GM12801 (cell line): ENCODE measurements around the gene PPP2R3B.

Source experiments
- TF ChIP-seq, protein P1 (sequence below): IDR thresholded peaks from one replicate; pipeline ENCODE4 v1.5.1; 2011; ENCODE audit warnings: control low read depth; ENCODE audit not compliant: insufficient read length; ENCODE audit errors: extremely low read depth

The PPP2R3B gene

DNA sequence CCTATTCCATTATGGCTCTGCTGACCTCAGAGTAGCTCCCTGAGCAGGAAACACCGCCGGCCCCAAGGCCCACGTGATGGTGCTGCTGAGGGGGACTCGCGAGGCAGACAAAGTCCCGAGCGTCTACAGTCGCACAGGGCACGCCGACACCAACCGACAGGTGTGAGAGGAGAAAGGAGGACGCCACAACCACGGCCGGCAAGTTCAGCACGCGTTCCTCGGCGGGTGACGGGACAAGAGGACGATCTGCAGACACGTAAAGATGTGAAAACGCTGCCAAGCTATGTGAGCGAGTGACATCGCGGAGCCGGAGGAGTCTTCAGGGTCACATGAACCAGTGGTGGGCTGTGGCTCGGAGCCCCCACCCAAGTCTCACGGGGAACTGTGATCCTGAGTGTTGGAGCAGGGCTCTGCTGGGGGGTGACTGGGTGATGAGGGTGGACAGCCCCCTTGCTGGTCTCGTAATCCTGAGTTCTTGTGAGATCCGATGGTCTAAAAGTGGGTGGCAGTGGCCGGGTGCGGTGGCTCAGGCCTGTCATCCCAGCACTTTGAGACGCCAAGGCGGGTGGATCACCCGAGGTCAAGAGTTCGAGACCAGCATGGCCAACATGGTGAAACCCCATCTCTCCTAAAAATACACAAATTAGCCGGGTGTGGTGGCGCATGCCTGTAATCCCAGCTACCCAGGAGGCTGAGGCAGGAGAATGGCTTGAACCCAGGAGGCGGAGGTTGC is 34.0 kb downstream of the PPP2R3B start:
- TF ChIP-seq, protein P1, sequence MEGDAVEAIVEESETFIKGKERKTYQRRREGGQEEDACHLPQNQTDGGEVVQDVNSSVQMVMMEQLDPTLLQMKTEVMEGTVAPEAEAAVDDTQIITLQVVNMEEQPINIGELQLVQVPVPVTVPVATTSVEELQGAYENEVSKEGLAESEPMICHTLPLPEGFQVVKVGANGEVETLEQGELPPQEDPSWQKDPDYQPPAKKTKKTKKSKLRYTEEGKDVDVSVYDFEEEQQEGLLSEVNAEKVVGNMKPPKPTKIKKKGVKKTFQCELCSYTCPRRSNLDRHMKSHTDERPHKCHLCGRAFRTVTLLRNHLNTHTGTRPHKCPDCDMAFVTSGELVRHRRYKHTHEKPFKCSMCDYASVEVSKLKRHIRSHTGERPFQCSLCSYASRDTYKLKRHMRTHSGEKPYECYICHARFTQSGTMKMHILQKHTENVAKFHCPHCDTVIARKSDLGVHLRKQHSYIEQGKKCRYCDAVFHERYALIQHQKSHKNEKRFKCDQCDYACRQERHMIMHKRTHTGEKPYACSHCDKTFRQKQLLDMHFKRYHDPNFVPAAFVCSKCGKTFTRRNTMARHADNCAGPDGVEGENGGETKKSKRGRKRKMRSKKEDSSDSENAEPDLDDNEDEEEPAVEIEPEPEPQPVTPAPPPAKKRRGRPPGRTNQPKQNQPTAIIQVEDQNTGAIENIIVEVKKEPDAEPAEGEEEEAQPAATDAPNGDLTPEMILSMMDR = no peak

DNA sequence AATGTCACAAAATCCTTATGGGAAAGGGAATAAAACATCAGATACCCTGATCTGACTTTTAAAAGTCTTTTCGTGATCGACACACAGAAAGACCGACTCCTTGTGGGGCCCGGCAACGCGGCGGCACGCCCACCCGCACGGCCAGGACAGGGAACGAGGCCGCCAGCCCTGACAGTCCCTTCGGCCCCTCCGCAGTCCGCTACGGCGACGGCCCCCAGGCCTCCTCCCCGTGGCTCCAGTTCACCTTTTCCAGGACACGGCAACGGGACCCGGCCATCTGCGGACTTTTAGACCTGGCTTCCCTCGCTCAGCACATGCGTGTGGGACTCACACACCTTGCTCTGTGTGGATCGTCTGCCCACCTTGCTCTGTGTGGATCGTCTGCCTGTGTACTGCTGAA is 34.5 kb downstream of the PPP2R3B start:
- TF ChIP-seq, protein P1 = no peak

DNA sequence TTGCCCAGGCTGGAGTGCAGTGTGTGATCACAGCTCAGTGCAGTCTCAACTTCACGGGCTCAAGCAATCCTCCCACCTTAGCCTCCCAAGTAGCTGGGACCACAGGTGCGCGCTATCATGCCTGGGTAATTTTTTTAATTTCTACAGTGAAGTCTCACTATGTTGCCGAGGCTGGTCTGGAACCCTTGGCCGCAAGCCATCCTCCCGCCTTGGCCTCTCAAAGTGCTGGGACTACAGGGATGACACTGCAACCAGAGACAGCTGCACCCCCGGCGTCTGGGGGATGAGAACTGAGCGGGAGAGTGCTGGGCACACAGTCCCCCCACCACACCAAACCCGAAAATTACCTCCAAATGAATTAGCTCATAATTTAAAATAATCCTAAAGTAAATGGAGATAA is 35.0 kb downstream of the PPP2R3B start:
- TF ChIP-seq, protein P1 = no peak

DNA sequence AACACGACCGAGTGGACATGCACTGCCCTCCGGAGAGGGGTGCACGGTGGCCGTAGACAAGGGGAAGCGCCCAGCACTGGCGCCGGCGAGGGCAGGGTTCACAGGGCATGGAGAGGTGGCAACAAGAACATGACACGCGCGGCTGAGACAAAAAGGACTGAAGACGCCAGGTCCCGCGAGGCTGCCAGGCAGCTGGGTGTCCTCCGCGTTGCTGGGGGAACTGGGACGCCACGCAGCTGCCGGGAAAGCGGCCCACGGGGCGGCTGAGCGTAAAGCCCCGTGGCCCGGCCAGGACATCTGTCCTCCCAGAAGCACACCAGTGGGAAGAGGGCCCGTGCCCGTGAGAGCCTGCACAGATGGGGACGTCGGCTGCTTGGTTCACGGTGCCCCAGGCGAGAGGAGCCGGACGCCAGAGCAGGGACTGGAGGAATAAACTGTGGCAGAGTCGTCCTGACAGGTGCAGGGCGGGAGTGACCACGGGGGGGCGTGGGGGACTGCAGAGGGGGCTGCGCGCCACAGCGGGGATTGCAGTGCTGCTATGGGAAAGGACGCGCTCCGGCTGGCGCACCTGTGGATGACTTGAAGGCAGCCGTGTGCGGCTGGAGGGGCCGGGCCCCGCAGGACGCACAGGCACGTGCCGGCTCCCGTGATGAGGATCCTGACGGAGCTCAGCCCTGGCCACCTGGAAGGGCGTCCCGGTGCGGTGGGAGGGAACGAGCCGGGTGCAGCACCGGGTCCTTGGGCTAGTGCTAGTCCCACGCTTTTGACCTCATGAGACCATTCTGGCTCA is 36.0 kb downstream of the PPP2R3B start:
- TF ChIP-seq, protein P1 = no peak

DNA sequence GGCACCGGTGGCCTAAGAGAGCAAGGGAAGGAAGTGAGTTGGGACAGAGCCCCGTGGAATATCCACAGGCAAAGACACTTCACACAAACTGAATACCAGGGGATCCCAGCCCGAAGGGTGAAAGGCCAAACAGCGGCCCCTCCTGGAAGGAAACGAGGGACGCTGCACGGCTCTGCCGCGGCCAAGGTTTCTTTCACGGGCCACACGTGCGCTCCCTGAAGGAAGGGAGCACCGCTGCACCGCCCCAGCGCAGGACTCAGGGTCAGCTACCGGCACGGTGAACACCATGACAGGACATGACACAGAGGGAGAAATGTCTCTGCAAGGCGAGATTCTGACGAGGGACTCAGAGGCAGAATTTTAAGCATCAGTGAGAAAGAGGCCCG is 36.6 kb downstream of the PPP2R3B start:
- TF ChIP-seq, protein P1 = no peak

DNA sequence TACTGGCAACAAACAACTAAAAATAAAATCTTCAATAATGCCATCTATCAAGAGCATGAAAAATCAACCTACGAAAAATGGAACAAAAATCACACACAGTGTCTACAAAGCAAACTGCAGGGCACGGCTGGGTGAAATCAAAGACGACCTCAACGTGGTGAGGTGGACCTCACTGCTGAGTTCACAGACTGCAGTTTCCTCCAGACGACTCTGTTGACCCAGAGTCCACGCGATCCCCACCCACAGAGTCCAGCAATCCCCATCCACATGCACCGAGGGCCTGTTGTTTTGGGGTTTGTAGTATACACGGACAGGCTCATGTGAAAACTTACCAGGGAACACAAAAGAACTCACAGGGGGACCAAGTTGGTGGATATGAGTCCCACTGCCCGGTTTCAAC is 37.0 kb downstream of the PPP2R3B start:
- TF ChIP-seq, protein P1 = no peak

DNA sequence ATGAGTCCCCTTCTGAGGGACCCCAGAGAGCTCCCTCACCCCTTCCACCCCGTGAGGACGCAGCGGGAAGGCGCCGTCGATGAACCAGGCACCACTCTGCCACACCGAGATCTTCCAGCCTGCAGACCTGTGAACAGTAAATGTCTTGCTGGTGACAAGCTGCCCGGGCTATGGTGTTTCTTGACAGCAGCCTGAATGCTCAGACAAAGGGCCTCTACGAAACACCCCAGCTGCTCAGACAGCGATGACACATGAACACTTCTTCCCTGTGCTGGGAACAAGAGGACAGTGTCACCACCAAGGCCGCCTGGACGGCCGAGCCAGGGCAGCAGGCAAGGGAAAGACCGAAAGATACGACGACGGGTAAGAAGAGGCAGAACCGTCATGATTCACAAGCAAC is 37.5 kb downstream of the PPP2R3B start:
- TF ChIP-seq, protein P1 = no peak
